Right atrium auricular region (tissue), 2 donors: Measurements from ENCODE around the gene SPATS2. TPM values are rescaled to one million over a fixed set of nuclear protein-coding genes. Genes with fewer than 3 reads are reported as not detected.

Experiments
- DNase-seq: peaks from one replicate; pipeline ENCODE4 v3.0.0-alpha.2; 2019; ENCODE audit warnings: low spot score
- H3K27ac ChIP-seq, 2 donors: fragments of 200-600 bp; sonication (generic); 1 replicate in 1 of 2; 2 replicates in 1 of 2; pipeline ENCODE4 v1.5.1; 2016 to 2019
- H3K27me3 ChIP-seq, 2 donors: fragments of 200-600 bp; sonication (generic); one replicate each; pipeline versions ENCODE4 v1.5.1 to v1.6.0; 2017 to 2019
- H3K36me3 ChIP-seq: fragments of 200-600 bp; sonication (generic); one replicate; pipeline ENCODE4 v1.5.1; 2016
- H3K4me1 ChIP-seq, 2 donors: fragments of 200-600 bp; sonication (generic); one replicate each; pipeline versions ENCODE4 v1.5.1 to v1.6.0; 2017 to 2019
- H3K4me3 ChIP-seq, 2 donors: fragments of 200-600 bp; sonication (generic); 1 replicate in 1 of 2; 2 replicates in 1 of 2; pipeline ENCODE4 v1.5.1; 2017 to 2019; ENCODE audit warnings: mild to moderate bottlenecking in 1 of 2, moderate library complexity in 1 of 2
- H3K9me3 ChIP-seq, 2 donors: fragments of 200-600 bp; sonication (generic); one replicate each; pipeline ENCODE4 v1.5.1; 2019
- CTCF ChIP-seq, 2 donors: fragments of 200-600 bp; sonication (generic); IDR thresholded peaks; one replicate each; pipeline ENCODE4 v1.5.1; 2019; ENCODE audit warnings: antibody characterized with exemption in 2 of 2
- total RNA-seq, 2 donors: library from RNA; depleted of rRNA; stranded (reverse); fragments of >200 nt; gene quantifications; one replicate each; pipeline ENCODE4 v1.1.0, GENCODE V29; 2016

SPATS2 gene
- total RNA-seq, 2 donors from 2014 or later, result 4.6 to 7.6 TPM

- Histone ChIP-seq H3K4me1 (no peaks in the 10 kb centered on the region), H3K4me3 (no peak overlapping the region), H3K36me3 (no peaks in the 10 kb centered on the region), H3K9me3 (no peaks in the 10 kb centered on the region), H3K27ac (no peak overlapping the region), H3K27me3 (no peaks in the 10 kb centered on the region)
- TF ChIP-seq CTCF (IDR thresholded peaks at IDR 0.05), result no peak
- DNase-seq, result no peak
Observed at GRCh38 chr12:49440035-49440434, 72.8 kb downstream of the SPATS2 start.

- no peaks in the 10 kb centered on the region for H3K4me1 ChIP-seq
- no peaks in the 10 kb centered on the region for H3K36me3 ChIP-seq
- no peak overlapping the region for H3K27ac ChIP-seq
- no peak for TF ChIP-seq CTCF (IDR thresholded peaks at IDR 0.05)
- H3K27me3 ChIP-seq, result no peaks in the 10 kb centered on the region
- DNase-seq, result no peak
- H3K9me3 ChIP-seq, result peaks cover 0 to 5% of the 10 kb centered on the region in 2 donors
- H3K4me3 ChIP-seq, result no peak overlapping the region
Observed at GRCh38 chr12:49442915-49443314, 75.7 kb downstream of the SPATS2 start.

- H3K4me1 ChIP-seq, result no peaks in the 10 kb centered on the region
- H3K36me3 ChIP-seq, result no peaks in the 10 kb centered on the region
- TF ChIP-seq CTCF (IDR thresholded peaks at IDR 0.05), result no peak
- no peak for DNase-seq
- no peak overlapping the region for H3K4me3 ChIP-seq
- H3K9me3 ChIP-seq, result peaks cover 0 to 5% of the 10 kb centered on the region in 2 donors
- no peaks in the 10 kb centered on the region for H3K27me3 ChIP-seq
- H3K27ac ChIP-seq, result no peak overlapping the region
Observed at GRCh38 chr12:49446571-49446970, 79.3 kb downstream of the SPATS2 start.

GRCh38 chr12:49448858-49449257 is 81.6 kb downstream of the SPATS2 start:
- Histone ChIP-seq H3K27ac (no peak overlapping the region), H3K4me3 (no peak overlapping the region), H3K9me3 (peaks cover 0 to 5% of the 10 kb centered on the region in 2 donors), H3K4me1 (no peaks in the 10 kb centered on the region), H3K36me3 (no peaks in the 10 kb centered on the region), H3K27me3 (no peaks in the 10 kb centered on the region)
- DNase-seq, result no peak
- no peak for TF ChIP-seq CTCF (IDR thresholded peaks at IDR 0.05)

- no peak overlapping the region for H3K27ac ChIP-seq
- peaks cover 0 to 6% of the 10 kb centered on the region in 2 donors for H3K4me1 ChIP-seq
- H3K27me3 ChIP-seq, result no peaks in the 10 kb centered on the region
- no peak for TF ChIP-seq CTCF (IDR thresholded peaks at IDR 0.05)
- no peak for DNase-seq
- H3K4me3 ChIP-seq, result no peak overlapping the region
- no peaks in the 10 kb centered on the region for H3K36me3 ChIP-seq
- peaks cover 0 to 5% of the 10 kb centered on the region in 2 donors for H3K9me3 ChIP-seq
Observed at GRCh38 chr12:49451468-49452259, 84.4 kb downstream of the SPATS2 start.

GRCh38 chr12:49455501-49455900 is 88.2 kb downstream of the SPATS2 start:
- Histone ChIP-seq H3K4me3 (no peak overlapping the region), H3K27ac (no peak overlapping the region)
- TF ChIP-seq CTCF (IDR thresholded peaks at IDR 0.05), result no peak

More at GRCh38 chr12:49455501-49455900, 88.2 kb downstream of the SPATS2 start:
- H3K9me3 ChIP-seq, result no peaks in the 10 kb centered on the region
- DNase-seq, result no peak
- no peaks in the 10 kb centered on the region for H3K27me3 ChIP-seq
- H3K4me1 ChIP-seq, result peaks cover 0 to 6% of the 10 kb centered on the region in 2 donors
- no peaks in the 10 kb centered on the region for H3K36me3 ChIP-seq
